Stimulated activated CD8-positive, alpha-beta memory T cell treated with anti-CD3 and anti-CD28 coated beads, Interleukin-15, amount 100 ng/mL, for 24 hours (primary cell): ENCODE data around the gene EFCAB11.

ENCODE experiments used
- DNase-seq: peaks from one replicate; pipeline ENCODE4 v3.0.0-alpha.2; 2020; ENCODE audit warnings: low read depth

The EFCAB11 gene

GRCh38 chr14:89866458-89866857, 88.1 kb downstream of the EFCAB11 start:
- no peak for DNase-seq

- DNase-seq: no peak
Measured at GRCh38 chr14:89865153-89865552, 89.4 kb downstream of the EFCAB11 start.

GRCh38 chr14:89862856-89863255, 91.7 kb downstream of the EFCAB11 start:
- no peak for DNase-seq

- DNase-seq: no peak
Measured at GRCh38 chr14:89861630-89862029, 92.9 kb downstream of the EFCAB11 start.

- no peak for DNase-seq
Measured at GRCh38 chr14:89858089-89858488, 96.4 kb downstream of the EFCAB11 start.

GRCh38 chr14:89856871-89857345, 97.6 kb downstream of the EFCAB11 start:
- no peak for DNase-seq

- DNase-seq: no peak
Measured at GRCh38 chr14:89855961-89856656, 98.4 kb downstream of the EFCAB11 start.

GRCh38 chr14:89853936-89854693, 100.4 kb downstream of the EFCAB11 start:
- DNase-seq: no peak

GRCh38 chr14:89851106-89851505, 103.4 kb downstream of the EFCAB11 start:
- no peak for DNase-seq

- DNase-seq: no peak
Measured at GRCh38 chr14:89849931-89850330, 104.6 kb downstream of the EFCAB11 start.

GRCh38 chr14:89848165-89848564, 106.4 kb downstream of the EFCAB11 start:
- DNase-seq: no peak

- no peak for DNase-seq
Measured at GRCh38 chr14:89845346-89845745, 109.2 kb downstream of the EFCAB11 start.

- DNase-seq: no peak
Measured at GRCh38 chr14:89844508-89844907, 110.0 kb downstream of the EFCAB11 start.

- DNase-seq: no peak
Measured at GRCh38 chr14:89842837-89843236, 111.7 kb downstream of the EFCAB11 start.

GRCh38 chr14:89841851-89842250, 112.7 kb downstream of the EFCAB11 start:
- DNase-seq: no peak

GRCh38 chr14:89836830-89837469, 117.6 kb downstream of the EFCAB11 start:
- no peak for DNase-seq

- no peak for DNase-seq
Measured at GRCh38 chr14:89833661-89834060, 120.9 kb downstream of the EFCAB11 start.

- no peak for DNase-seq
Measured at GRCh38 chr14:89833120-89833532, 121.4 kb downstream of the EFCAB11 start.

GRCh38 chr14:89828471-89829165, 125.9 kb downstream of the EFCAB11 start:
- no peak for DNase-seq

GRCh38 chr14:89827265-89827664, 127.3 kb downstream of the EFCAB11 start:
- DNase-seq: no peak

GRCh38 chr14:89826596-89826995, 127.9 kb downstream of the EFCAB11 start:
- no peak for DNase-seq

GRCh38 chr14:89823743-89824142, 130.8 kb downstream of the EFCAB11 start:
- no peak for DNase-seq
